GM19043 (cell line): ENCODE results near the gene MEAF6.
"Not testable (repeated sequence)": the region's sequence is repeated elsewhere in the genome, so short reads cannot be mapped to it uniquely, and the experiment has no call there.

Experiments used
- ATAC-seq: cut with Tn5 transposase; IDR thresholded peaks from one replicate; pipeline ENCODE4 v1.9.1; 2021; ENCODE audit warnings: low read depth; ENCODE audit not compliant: unreplicated experiment

The MEAF6 gene

GRCh38 chr1:37532418-37533156, 18.0 kb upstream of the MEAF6 start:
- not testable (repeated sequence) for ATAC-seq

- ATAC-seq, result not testable (repeated sequence)
These were observed 15.3 kb upstream of the MEAF6 start for GRCh38 chr1:37529888-37530287.

- ATAC-seq, result no peak
These were observed 5.0 kb upstream of the MEAF6 start for GRCh38 chr1:37519613-37520012.

- ATAC-seq, result not testable (repeated sequence)
These were observed 4.4 kb upstream of the MEAF6 start for GRCh38 chr1:37518929-37519328.

GRCh38 chr1:37518241-37518640, 3.7 kb upstream of the MEAF6 start:
- not testable (repeated sequence) for ATAC-seq

DNA sequence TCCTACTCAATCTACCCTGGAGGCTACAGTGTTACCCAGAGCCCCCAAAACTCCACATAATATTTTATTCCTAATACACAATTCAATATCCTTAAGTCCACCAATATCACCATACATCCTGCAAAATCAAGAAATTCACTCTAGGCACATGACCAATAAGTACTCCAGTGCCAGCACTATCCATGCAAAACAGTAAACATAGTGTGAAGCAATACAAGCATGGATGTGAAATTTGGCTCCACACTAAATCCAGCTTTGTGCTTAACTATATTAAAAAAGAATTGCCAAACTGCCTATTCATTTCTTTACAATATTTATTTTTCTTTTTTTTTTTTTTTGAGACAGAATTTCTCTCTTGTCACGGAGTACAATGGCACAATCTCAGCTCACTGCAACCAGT, 3.0 kb upstream of the MEAF6 start:
- no peak for ATAC-seq

DNA sequence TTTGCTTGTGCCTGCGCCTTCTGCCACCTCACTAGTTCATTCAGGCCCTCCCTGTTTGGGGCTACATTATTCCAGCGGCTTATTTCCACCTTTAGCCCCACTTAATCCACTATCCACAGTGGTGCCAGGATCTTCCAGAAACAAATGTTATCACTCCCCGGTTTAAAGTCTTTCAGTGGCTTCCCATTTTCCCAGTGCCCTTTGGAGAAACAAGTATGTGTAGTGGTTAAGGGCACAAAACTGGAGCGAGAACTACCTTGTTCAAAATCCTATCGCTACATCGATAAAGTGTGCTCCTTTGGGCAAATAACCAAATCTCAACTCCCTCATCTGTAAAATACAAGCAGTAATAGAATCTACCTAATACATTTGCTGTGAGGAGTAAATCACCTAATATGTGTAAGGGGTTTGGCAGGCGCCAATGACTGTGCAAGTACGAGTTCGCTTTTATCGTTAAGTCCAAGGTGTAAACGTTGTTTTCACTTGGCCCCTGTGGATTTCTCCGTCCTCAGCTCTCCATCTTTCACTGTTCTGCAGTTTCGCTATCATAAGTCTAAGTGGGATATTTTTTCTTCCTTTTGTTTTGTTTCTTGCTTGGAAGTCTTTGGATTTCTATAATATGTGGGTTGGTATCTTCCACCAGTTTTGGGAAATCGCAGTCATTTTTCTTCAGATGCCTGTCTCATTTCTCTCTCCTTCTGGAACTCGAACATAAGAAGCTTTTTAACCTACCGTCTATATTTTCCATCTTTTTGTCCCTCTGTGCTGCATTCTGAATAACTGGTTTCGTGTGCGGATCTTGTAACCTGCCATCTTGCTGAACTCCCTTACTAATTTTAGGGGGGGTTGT, 844 bp upstream of the MEAF6 start:
- ATAC-seq, result no peak

- no peak for ATAC-seq
These were observed 694 bp downstream of the MEAF6 start for GRCh38 chr1:37513795-37514349.

DNA sequence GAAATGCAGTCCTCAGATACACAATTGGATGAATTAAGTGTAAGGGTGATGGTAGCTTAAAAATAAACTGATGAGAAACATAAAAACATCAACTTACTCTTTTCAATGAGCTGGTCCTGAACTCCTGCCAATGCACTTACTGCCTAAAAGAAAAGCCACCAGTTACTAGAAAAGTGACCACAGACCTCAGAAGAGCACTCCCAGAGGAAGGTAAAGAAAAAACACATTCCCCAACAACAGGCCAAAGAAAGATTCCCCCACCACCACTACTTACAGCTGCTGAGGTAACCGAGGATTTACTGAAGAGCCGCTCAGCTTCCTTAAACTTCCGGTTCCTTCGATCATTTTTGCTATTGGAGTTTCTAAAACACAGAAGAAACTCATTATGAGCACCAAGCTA, 5.4 kb downstream of the MEAF6 start:
- no peak for ATAC-seq

DNA sequence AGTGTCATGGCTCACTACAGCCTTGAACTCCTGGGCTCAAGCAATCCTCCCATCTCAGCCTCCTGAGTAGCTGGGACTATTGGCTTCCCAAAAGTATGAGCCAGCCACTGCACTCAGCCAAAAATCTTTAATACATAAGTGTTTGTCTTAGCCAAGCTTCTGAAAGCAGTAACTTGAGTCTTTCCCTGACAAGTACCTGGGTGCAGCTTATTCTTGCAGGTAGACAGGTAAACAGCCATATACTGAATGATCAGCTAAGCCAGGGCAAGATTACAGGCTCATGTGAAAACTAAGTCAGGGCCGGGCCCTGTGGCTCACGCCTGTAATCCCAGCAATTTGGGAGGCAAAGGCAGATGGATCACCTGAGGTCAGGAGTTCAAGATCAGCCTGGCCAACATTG, 7.8 kb downstream of the MEAF6 start:
- ATAC-seq, result no peak

GRCh38 chr1:37502791-37503190, 11.8 kb downstream of the MEAF6 start:
- not testable (repeated sequence) for ATAC-seq

GRCh38 chr1:37502104-37502503, 12.5 kb downstream of the MEAF6 start:
- no peak for ATAC-seq

- ATAC-seq, result no peak
These were observed 12.9 kb downstream of the MEAF6 start for GRCh38 chr1:37501661-37502060.

DNA sequence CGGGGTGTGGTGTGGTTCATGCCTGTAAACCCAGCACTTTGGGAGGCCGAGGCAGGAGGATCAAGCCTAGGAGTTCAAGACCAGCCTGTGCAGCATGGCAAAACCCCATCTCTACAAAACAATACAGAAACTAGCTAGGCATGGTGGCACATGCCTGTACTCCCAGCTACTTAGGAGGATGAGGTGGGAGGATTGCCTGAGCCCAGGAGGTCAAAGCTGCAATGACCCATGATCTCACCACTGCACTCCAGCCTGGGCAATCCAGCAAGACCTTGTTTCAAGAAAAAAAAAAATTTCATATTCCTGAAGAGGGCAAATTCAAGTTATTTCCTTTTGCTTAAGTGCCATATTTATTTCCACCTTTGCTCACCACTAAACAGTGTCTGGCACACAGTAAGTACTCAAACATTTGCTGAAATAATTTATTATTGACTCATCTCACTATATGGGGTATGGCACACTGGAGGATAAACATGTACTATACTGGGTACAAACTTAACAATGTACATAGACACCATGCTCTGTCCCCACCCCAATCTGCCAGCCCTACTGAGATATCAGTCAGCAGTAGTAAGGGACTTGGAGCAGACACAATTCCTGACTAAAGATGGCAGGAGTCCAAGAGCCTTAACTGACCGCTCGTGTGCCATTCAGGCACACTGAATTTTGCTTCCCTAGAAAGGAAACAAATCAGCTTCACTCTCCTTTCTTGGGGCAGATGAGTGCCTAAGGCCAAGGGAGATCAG, 15.5 kb downstream of the MEAF6 start:
- ATAC-seq, result no peak

- ATAC-seq, result no peak
These were observed 16.7 kb downstream of the MEAF6 start for GRCh38 chr1:37497832-37498231.

- ATAC-seq, result no peak
These were observed 18.7 kb downstream of the MEAF6 start for GRCh38 chr1:37495875-37496274.

DNA sequence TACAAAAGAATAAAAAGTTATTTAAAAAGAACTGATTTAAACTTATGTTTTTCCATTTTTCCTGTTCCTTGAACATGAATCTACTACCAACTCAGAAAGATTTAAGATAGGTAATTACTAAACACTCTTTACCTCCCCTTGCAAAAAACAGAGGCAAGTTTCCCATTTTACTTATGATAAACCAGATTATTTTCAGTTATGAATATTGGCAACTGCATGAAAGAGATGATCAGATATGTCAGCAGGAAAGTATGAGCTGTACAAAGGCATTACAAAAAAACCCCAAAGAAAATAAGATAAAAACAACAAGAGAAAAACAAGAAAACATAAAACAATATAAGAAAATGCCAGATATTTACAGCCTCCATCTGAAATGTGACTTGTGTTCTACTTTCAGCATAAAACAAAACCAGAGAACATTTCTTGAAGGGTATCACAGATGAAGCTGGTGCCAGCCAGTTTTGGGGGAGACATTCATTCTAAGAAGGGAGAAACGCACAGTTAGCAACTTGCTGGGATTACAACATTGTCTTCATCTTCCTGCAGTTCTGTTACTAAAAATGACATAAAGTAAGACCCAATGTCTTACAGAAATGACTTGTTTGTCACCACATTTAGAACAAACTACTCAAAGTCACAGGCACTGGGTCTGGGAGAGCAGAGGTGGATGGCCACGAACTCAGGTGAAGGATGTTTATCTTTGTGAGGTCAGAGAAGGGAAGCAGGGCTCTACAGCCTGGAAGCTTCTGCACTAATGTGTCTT, 21.0 kb downstream of the MEAF6 start:
- ATAC-seq, result no peak

DNA sequence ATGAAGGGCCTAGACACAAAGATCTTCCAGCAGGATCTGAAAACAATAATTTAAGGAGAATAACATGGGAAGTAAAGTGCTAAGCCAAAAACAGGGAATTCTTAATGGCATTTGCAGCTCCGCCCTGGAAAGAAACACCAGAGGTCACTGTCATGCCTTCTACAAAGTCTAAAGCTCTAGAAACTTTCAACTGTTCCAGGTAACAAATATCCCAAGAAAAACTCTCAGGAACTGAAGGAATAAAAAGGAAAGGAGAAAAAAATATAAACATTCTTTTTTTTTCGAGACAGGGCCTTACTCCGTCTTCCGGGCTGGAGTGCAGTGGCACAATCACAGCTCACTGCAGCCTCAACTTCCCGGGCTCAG, 27.0 kb downstream of the MEAF6 start:
- no peak for ATAC-seq

- peak; percentile 66 for ATAC-seq
These were observed 27.6 kb downstream of the MEAF6 start for GRCh38 chr1:37486680-37487618.
